HepG2 (cell line): ENCODE results near the gene MLN. TPM values are rescaled to one million over a fixed set of nuclear protein-coding genes. Genes with fewer than 3 reads are reported as not detected.

Experiments used
- ETV5 ChIP-seq: IDR thresholded peaks from 2 replicates; pipeline ENCODE4 v1.6.1; 2018; ENCODE audit warnings: missing biosample characterization, missing genetic modification reagents, inconsistent platforms, borderline replicate concordance
- KLF11 ChIP-seq: IDR thresholded peaks from 2 replicates; pipeline ENCODE4 v1.6.1; 2016; ENCODE audit warnings: missing compliant biosample characterization
- MBD4 ChIP-seq: IDR thresholded peaks from 2 replicates; pipeline ENCODE4 v1.6.1; 2012; ENCODE audit warnings: low read length, inconsistent platforms, borderline replicate concordance
- MLX ChIP-seq: IDR thresholded peaks from 2 replicates; pipeline ENCODE4 v1.6.1; 2016
- NONO ChIP-seq, 2 experiments: fragments of 450-650 bp in 1 of 2; sonication (generic) in 1 of 2; formaldehyde crosslinking in 1 of 2; IDR thresholded peaks in 1 of 2; conservative IDR thresholded peaks in 1 of 2; 2 replicates each; pipeline versions ENCODE4 v1.6.1 to v1.8.0; 2017 to 2022; ENCODE audit warnings: mild to moderate bottlenecking in 1 of 2, missing genetic modification reagents in 1 of 2, moderate library complexity in 1 of 2
- NR2F2 ChIP-seq: IDR thresholded peaks from 2 replicates; pipeline ENCODE4 v1.6.1; 2012; ENCODE audit warnings: low read depth, inconsistent platforms, borderline replicate concordance
- PHF21A ChIP-seq: sonication (generic); formaldehyde crosslinking; IDR thresholded peaks from 2 replicates; pipeline ENCODE4 v1.5.0; 2020; ENCODE audit warnings: mild to moderate bottlenecking, missing genetic modification reagents
- SETDB1 ChIP-seq: sonication (generic); formaldehyde crosslinking; IDR thresholded peaks from 2 replicates; pipeline ENCODE4 v1.5.1; 2020; ENCODE audit warnings: missing genetic modification reagents, mild to moderate bottlenecking, borderline replicate concordance
- SNAPC5 ChIP-seq: sonication (generic); formaldehyde crosslinking; IDR thresholded peaks from 2 replicates; pipeline ENCODE4 v1.8.1; 2023; ENCODE audit warnings: mild to moderate bottlenecking, missing genetic modification reagents, borderline replicate concordance
- ZNF331 ChIP-seq: sonication (generic); formaldehyde crosslinking; IDR thresholded peaks from 2 replicates; pipeline ENCODE4 v1.4.0; 2020; ENCODE audit warnings: missing genetic modification reagents
- ZNF407 ChIP-seq: sonication (generic); formaldehyde crosslinking; IDR thresholded peaks from one replicate; pipeline ENCODE4 v1.5.1; 2020; ENCODE audit warnings: mild to moderate bottlenecking, missing genetic modification reagents; ENCODE audit errors: not compliant biosample characterization
- ZNF598 ChIP-seq: sonication (generic); formaldehyde crosslinking; IDR thresholded peaks from 2 replicates; pipeline ENCODE4 v1.5.1; 2020; ENCODE audit warnings: mild to moderate bottlenecking, missing genetic modification reagents, borderline replicate concordance
- ZNF609 ChIP-seq: sonication (generic); formaldehyde crosslinking; IDR thresholded peaks from 2 replicates; pipeline ENCODE4 v1.4.0; 2020; ENCODE audit warnings: mild to moderate bottlenecking, missing genetic modification reagents, borderline replicate concordance
- polyA plus RNA-seq, 8 experiments: library from polyadenylated mRNA; depleted of rRNA in 3 of 8; stranded (reverse) in 7 of 8; unstranded in 1 of 8; fragments of >200 nt; fragmentation: Illumina TruSeq in 4 of 8; extraction: Trizol in 4 of 8; gene quantifications; 2 replicates each; pipeline versions ENCODE4 v1.2.1 to v1.2.3, GENCODE V29; 2011 to 2016; ENCODE audit warnings: low read depth in 4 of 8, missing spikeins in 1 of 8, mixed read lengths in 1 of 8; ENCODE audit not compliant: insufficient read depth in 1 of 8
- total RNA-seq, 5 experiments: library from RNA; depleted of rRNA; stranded (reverse); fragments of >200 nt; fragmentation: Illumina TruSeq; extraction: Trizol; gene quantifications; 2 replicates each; pipeline ENCODE4 v1.2.3, GENCODE V29; 2016; ENCODE audit warnings: low read depth in 1 of 5

MLN gene
- total and polyA plus RNA-seq, 2 of the 13 experiments (the other 11 are each of a cell fraction or from before 2014, with no cell fraction given): not detected

- TF ChIP-seq ZNF609 (CRISPR knock-in tag) (0 out of 2 replicates have a peak, but pooled peaks have one; percentile 12), ETV5 (CRISPR knock-in tag) (peak; percentile 99), NONO (IDR thresholded peaks at IDR 0.05) (no peak), NONO (CRISPR knock-in tag; conservative IDR thresholded peaks at IDR 0.05) (peak; percentile 77; the same call in 1 of the 2 replicates), ZNF407 (CRISPR knock-in tag) (peak; percentile 9), ZNF598 (CRISPR knock-in tag) (0 out of 2 replicates have a peak, but pooled peaks have one; percentile 37), SETDB1 (CRISPR knock-in tag) (no peak), KLF11 (CRISPR knock-in tag) (peak; percentile 36; the same call in 1 of the 2 replicates), PHF21A (peak; percentile 83; the same call in 1 of the 2 replicates), NR2F2 (peak; percentile 74; the same call in 1 of the 2 replicates), ZNF331 (CRISPR knock-in tag) (peak; percentile 80; the same call in 1 of the 2 replicates), MLX (CRISPR knock-in tag) (peak; percentile 53; the same call in 1 of the 2 replicates), SNAPC5 (0 out of 2 replicates have a peak, but pooled peaks have one; percentile 63), MBD4 (no peak)
Measured at GRCh38 chr6:33840048-33840926, 36.5 kb upstream of the MLN start (continued).
